Fibroblast of skin of right biceps (primary cell): ENCODE measurements around the gene RAPGEF5.

Experiments
- DNase-seq: peaks from one replicate; pipeline ENCODE4 v3.0.0-alpha.2; 2013

RAPGEF5 gene, protein sequence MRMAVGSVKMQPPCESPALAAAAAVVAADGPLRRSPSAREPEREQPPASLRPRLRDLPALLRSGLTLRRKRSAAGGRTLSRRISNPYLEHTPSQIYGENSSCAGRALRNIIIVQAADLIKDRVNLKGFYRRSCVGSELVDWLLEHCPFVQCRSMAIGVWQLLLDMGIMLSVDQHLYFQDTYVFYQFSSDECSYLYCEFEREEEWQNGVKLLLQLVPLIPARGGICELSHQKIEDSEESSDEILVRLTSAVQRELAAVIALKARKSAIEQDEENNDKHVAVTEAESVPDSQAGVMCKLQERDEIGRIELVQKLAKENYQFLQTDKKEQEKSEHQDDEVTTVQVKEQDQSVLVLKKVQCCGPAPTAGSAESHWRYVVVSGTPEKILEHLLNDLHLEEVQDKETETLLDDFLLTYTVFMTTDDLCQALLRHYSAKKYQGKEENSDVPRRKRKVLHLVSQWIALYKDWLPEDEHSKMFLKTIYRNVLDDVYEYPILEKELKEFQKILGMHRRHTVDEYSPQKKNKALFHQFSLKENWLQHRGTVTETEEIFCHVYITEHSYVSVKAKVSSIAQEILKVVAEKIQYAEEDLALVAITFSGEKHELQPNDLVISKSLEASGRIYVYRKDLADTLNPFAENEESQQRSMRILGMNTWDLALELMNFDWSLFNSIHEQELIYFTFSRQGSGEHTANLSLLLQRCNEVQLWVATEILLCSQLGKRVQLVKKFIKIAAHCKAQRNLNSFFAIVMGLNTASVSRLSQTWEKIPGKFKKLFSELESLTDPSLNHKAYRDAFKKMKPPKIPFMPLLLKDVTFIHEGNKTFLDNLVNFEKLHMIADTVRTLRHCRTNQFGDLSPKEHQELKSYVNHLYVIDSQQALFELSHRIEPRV

DNA sequence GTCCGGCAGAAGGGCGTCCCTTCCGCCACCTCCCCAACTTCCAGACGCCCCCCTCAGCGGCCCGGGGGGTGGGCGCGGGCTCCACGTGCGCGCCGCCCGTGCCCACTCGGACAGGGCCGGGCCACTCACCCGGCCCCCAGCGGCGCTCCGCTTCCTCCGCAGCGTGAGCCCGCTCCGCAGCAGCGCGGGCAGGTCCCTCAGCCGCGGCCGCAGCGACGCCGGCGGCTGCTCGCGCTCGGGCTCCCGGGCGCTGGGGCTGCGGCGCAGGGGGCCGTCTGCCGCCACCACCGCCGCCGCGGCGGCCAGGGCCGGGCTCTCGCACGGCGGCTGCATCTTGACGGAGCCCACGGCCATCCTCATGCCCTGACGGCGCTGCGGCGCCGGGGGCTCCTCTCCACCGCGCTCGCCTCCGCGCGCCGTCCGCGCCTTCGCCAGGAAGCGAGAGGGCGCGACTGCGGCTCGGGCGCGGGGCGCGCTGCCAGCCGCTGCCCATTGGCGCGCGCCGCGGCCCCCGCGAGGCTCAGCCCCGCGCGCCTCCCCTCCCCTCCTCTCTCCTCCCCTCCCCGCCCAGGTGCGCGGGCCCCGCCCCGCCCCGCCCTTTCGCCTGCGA is at the start of gene RAPGEF5:
Gene RAPGEF5, minus strand, starts transcription at position 454 of the 610 bp plus-strand sequence. Its CDS starts 94 bp downstream, at position 360.
- peak; percentile 6 for DNase-seq

DNA sequence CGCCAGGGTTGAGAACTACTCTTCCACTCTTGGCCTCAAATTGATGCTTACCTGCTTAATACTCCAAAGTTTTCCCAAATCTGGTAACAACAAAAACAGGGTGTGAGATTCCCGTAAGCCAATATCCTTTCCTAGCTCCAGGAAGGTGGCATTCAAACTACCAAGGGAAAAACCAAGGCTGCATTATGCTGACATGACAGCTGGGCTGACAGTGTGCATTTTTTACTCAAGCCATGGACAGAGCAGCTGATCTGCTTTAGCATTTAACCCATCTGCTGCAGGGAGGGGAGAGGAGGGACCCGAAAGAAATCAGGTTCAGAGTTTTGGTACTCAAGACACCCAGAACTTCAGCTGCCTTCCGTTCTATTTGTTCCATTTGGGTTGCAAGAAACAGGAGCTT is 49.8 kb upstream of the RAPGEF5 start:
- no peak for DNase-seq

DNA sequence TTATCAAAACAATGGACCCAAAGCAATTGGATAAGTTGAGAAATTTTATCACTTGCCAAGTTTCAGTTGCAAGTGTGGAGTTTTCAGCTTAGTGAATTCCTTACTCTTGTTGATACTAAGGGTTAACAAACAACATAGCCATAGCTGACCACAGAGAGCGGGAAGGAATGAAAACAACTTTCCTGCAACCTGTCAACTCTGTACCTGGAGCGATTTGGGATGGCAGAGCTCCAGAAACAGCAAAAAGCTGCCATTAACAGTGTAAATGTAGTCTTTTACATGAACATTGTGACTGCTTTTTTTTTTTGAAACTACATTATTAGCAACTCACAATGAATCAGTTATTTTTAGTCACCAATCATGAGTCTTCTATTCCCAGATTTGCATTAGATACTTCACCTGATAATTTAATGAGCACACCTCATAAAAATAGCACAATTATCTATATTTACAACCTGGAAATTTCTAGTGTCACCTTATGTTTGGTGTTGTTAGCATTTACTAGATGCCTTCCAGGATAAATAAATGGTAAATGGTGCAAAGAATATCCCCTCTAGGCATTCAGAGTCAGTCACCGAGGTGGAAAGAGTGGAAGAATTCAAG is 47.6 kb upstream of the RAPGEF5 start:
- no peak for DNase-seq

DNA sequence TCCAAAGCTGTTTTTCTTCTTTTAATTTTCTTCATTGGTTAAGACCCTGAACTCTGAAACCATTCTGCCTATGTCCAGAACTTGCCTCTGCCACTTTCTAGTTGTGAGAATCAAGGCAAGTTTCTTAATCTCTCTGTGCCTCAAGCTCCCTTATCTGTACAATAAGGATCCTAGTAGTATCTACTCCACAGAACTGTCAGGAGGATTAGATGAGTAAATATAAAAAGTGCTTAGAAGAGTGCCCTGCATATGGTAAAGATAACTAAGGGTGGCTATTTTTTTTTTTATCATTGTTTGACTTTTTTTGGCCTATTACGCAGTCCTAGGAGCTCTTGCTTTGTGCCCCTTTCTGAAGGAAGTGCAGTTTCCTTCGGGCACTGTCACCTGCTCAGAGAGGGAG is 46.4 kb upstream of the RAPGEF5 start:
- no peak for DNase-seq

DNA sequence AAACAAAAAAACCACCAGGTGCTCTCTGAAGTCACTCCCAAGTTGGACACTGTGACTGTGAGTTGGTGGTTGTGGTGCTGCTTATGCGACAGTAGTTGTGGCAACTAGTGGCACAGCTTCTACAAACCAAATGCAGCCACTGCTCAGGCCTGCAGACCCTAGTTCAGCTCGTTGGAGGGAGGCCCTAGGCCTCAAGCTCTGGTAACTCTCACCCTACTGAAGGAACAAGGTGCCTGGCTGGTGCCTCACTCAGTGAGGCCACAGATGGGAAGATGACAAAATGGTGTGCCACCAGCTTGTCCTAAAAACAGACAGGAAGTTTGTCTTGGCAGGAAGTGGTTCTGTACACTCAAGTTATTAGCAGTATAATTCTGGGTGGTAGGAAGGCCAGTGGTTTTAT is 45.3 kb upstream of the RAPGEF5 start:
- no peak for DNase-seq

DNA sequence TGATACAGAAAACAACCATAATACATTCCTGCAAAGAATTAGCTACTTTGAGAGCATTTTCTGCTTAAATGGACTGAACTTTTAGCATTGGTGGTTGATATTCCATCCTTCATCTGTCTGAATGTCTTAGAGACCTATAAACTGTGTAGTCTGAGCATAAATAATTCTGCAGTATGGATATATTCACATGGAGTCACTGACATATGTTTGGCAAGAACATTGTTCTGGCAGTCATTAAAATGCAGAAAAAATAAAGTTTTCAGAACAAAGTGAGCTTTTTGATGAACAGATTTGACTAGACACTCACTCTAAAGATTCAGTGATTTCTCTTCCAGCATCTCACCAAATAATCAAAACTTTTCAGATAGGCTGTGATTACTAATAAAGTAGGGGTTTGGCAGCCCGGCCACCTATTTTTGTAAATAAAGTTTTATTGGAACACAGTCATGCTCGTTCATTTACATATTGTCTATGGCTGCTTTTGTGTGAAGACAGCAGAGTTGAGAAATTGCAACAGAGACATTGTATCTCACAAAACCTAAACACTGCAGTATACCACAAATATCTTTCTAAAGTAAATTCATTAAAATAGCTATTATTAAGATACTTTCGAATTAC is 44.1 kb upstream of the RAPGEF5 start:
- no peak for DNase-seq

DNA sequence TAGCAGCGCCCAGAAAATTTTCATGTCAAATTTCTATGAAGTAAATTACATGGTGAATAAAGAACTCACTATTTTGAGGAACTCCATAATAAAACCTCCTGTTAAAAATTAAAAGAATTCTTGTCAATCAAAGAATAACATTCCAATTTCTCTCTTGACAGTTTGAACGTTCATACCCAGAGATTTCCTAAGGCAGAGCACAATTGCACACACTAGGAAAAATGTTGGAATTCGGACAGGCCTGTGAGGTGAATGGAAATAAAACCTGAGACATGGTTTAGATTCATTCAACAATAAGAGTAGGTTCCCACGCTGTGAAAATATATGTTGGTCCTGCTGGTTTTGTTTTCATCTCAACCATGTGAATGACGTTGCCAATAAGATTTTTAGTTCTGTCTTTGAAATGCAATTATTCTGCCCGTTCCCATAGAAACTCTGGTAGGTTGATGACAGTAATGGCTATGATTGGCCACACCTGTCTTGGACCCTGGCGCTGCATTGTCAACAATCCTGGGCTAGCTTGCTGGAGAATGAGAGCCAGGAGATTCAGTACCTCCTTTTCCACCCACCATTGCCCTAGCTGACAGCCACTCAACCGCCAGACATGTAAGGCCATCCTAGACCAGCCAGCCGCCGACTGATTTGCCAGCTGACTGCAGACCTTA is 43.3 kb upstream of the RAPGEF5 start:
- no peak for DNase-seq

DNA sequence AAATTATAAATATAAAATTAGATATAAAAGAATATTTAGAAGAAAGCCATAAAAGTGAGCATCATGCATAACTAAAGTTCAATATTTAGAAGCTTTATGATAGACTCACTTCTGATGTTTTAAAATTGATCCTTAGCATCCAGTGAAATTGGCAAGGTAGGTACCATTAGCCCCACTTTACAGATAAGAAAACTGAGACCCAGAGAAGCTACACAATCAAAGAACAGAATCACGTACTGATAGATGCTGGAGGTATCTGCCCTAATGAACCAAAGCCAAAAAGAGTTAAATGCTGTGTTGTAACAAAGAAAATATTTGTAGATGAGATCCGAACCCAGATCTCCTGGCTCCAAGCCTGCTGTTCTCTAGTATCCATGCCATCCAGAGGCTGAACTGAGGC is 42.6 kb upstream of the RAPGEF5 start:
- no peak for DNase-seq

DNA sequence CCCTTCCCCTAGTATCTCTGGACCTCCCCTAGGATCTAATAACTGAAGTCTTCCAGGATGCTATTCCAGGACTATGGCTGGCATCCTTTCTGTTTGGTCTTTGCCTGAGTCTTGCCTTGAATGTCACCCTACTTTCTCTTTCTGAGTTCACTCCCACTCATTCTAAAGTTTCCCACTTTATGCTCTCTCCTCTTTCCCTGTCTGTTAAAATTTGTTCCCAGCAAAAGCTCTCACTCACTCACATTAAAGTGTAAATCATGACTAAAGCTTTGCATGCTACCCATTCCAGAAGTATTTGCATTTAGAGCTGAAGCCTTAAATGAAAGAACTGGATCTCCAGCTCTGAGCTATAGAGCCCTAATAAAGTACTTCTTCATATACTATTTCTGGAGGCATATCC is 42.1 kb upstream of the RAPGEF5 start:
- DNase-seq: no peak

DNA sequence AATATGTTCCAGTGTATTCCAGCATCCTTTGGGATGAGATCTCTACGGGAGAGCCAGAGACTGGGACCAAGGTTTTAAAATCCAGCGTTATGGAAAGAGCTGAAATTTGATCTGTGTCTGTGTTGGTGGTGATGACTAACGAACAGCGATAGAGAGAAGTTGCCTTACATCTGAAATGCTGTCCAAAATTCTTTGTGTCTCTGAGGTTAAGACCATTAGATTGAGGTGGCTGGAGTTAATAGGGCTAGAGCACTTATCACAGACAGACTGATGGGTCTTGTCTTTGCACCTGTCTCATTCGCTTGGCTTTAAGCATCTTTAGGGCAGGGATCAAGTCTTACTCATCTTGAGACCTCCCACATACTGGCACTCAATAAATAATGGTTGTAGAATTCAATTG is 41.0 kb upstream of the RAPGEF5 start:
- peak; percentile 2 for DNase-seq

DNA sequence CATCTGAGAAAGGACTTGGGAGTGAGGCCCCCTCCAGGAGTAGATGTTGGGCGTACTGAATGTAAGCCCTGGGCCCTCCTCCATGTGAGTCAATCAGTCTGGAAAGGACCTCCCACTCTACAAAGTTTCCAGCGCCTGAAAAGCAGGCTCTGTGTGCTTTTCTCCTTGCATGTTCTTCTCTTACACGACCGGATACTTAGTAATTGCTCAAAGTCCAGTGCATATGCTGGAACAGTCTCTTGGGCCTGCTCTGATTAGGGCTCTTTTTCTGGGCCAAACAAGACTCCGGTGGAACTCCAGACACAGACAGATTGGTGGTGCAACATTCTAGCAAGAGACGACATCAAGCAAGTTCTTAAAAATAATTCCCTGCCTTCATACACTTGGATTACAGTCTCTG is 38.3 kb upstream of the RAPGEF5 start:
- DNase-seq: no peak

DNA sequence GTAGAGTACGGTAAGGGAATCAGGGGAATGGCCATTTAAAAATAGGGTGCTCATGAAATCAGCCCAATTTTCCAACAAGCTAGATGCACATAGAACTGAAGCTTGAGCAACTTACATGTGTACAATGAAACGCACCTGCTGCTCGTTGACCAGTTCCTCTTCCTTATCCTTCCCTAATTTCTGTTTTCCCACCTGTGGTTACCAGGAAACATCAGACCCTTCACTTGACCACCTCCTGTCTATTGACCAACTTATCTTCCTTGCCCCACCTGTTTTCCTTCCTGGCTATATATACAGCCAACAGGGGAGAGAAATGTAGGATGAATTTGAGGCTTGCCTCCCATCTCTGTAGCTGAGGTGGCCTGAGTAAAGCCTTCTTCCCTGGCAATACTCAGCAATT is 37.8 kb upstream of the RAPGEF5 start:
- no peak for DNase-seq

DNA sequence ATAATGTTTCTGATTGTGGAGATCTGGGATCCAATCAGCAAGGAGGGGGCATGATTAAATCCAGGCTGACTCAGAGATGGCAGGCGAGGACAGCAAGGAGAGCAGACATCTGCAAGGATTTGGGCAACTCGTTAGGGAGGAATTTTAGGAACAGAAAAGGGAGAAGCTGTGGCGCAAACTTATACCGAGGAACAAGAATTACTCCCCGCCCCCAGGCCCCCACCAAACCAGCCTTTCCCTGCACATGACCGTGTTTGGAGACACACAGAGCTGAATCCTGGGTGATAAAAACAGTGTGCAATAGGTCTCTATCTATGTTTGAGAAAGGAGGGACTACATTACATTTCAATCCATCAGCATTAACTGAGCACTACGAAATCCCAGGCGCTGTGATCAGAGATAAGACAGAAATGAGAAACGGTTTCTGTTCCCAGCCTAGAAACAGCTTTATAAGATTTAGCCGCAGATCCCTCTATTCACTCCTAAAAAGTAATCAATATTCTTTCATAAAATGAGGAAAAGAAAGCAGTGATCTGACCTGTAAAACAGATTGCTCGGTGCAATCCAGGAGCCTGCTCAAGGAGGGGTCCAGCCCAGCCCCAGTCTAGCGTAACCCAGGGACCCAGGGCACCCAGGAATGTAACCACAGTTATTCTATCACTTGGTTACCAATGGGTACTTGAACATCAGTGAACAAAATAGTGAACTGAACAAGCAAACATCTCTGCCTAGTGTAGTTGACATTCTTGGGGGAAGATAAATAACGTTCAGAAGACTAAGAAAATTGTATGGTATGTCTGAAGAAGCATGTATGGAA is 37.2 kb upstream of the RAPGEF5 start:
- DNase-seq: peak; percentile 3

DNA sequence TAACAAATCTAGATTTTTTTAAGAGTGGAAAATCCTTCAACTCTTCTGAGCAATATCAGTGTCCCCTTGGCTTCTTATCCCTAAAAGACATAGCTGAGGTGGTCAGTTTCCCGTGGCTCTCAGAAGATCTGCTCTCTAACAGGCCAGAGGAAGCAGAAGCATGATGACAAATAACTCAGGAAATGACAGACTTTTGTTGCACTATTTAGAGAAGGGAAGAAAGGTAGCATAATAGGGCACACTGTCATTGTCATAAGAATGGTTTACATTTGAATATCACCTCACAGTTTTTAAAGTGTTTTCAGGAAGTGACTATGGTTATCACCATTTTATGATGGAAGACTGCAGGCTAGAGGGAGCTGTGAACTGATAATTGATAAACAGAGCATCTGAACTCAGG is 33.6 kb upstream of the RAPGEF5 start:
- DNase-seq: no peak

DNA sequence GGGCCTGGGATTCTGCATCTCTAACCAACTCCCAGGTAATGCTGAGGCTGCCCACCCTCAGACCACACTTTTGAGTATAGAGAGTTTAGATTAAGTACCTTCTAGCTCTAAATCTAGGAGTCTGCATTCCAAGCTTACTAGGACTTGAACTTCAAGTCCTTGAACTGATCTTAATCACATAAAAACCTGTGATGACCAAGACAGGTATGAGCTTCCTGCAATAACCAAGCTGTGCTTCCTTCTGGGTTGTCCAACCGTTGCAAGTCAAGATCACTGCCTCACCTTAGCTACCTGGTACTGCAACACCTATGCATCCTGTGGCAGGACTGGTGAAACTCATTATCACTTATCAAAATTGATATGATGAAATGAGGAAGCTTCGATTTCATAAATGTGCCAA is 32.9 kb upstream of the RAPGEF5 start:
- no peak for DNase-seq

DNA sequence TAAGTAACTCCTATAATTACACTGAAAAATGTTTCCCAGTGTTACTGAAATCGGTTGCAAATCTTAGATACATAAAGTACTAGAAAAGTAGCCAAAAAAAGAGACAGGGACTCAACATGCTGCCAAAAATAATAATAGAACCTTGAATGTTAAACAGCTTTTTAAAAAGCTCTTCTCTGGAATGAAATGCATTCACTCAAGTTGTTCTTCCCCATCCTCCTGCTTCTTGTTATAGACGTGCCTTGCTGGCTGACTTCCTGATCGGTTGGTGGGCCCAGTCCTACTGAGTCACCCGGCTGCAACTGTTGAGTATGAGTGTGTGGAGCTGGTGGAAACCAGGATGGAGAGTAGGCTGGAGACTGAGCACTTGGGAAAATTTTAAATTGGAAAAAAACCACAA is 30.6 kb upstream of the RAPGEF5 start:
- peak; percentile 62 for DNase-seq

DNA sequence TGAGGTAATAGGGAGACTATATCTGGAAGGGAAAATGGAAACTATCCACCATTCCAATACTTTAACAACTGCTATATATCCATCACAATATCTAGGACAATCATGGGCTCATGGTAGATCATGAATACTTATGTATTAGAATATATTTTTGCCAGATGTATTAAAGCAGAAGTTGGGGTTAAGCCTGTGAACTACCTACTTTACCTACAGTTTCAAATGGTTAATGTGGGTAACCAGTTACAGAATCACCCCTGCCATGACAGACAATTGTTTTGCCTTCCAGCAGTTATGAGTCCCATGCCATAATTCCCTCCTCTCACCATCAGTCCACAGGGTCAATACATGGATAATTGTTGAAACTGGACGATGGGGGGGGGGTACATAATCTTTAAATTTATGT is 29.9 kb upstream of the RAPGEF5 start:
- DNase-seq: no peak

DNA sequence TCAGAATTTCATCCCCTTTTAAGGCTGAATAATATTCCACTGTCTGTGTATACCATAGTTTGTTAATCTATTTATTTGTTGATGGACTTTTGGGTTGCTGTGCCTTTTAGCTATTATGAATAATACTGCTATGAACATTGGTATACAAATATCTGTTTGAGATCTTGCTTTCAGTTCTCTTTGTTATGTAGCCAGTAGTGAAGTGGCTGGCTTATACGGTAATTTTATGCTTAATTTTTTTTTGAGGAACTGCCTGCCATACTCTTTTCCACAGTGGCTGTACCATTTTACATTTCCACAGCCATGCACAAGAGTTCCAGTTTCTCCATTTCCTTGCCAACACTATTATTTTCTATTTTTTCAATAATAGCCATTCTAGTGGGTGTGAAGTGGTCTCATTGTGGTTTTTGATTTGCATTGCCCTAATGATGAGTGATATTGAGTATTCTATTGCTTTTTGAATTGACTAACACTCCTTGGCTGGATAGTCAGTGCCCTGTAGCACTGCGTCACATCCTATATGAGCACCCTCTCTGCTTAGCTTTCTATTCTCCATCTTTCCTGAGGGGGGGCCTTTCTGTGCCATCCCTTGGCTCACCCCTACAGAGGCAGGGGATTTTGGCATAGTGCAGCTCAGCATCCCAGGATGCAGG is 29.4 kb upstream of the RAPGEF5 start:
- DNase-seq: no peak

DNA sequence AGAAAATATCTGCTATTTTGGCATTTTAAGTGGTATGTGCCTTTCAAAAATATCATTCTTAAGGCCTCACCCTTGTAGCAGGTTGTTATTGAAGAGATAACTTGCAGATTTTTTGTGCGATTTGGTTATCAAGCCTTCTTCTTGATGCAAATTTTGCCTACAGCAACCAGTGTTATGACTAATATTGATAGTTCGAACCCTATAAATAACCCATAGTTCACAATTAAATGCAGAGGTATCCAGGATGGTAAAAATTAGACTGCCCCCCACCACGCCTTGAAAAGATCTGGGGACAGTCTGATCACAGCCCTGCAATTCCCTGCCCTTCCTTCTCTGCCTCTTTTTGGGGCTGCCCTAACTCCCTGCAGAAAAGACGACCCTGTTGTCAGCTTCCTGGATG is 28.4 kb upstream of the RAPGEF5 start:
- DNase-seq: no peak

DNA sequence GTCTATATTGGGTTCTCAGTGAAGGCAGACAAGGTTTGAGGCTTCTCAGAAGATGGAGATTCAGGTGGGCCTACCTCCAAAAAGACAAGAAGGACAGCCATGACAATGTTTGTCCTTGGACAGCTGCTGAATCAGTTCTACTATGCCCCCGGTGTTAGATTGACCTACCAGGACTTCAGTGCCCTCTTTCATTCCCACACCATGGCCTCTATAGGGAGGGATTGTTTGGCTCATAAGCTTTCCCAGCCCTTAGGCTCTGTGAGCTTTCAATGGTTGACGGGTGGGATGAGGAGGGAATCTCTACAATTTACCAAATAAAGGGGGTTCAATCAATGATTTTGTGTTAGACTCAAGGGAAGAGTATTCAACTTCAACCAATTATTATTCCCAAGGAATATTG is 23.4 kb upstream of the RAPGEF5 start:
- no peak for DNase-seq
